ENCODE results near the gene FAM53A. TPM values are rescaled to one million over a fixed set of nuclear protein-coding genes. Genes with fewer than 3 reads are reported as not detected.
A peak's percentile ranks its signal among the peaks of the same experiment; 100 is the strongest.

FAM53A gene
- total and polyA plus RNA-seq, 2 of the 13 experiments (the other 11 are each of a cell fraction or from before 2014, with no cell fraction given): 0.48 to 1.1 TPM

DNA sequence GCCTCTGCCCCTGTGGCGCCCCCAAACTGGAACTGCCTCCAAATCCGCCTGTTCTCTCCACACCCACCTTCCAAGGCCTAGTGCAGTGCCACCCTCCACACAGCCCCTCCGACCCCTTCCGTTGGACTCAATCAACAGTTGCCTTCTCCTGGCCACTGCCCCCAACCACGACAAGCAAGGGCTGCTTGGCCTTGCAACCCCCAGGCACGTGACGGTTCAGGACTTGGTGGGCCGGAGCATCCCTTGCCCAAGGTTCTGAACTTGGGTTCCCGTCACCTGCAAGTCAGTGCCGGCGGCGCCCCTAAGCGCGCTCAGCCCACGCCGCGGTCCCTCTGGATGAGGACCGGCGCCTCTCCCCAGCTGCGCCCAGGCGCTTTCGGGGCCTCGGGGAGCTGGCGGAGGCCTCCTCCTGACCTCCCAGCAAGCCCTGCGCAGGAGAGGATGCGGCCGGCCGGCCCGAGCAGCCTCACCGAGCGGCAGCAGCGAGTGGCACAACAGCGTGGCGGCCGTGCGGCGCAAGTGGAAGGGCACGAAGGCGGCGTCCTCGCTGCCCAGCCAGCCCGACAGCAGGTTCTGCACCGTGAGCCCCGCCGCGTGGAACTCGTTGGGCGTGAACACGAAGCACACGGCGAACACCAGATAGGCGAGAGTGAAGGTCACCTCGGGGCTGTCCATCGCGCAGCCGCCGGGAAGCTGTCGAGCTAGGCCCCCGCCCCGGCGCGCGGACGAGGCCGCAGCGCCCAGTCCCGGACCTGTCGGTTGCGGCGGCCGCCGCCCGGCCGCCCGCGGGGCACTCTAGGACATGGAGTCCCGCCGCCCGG is 36.3 kb upstream of the FAM53A start (continued):
- TF ChIP-seq ZMYM3 (CRISPR knock-in tag; IDR thresholded peaks at IDR 0.05) (no peak), ZBTB1 (CRISPR knock-in tag; IDR thresholded peaks at IDR 0.05; ENCODE audit: borderline replicate concordance) (no peak), MTF2 (CRISPR knock-in tag; IDR thresholded peaks at IDR 0.05; ENCODE audit: borderline replicate concordance) (no peak), POLR2G (IDR thresholded peaks at IDR 0.05; ENCODE audit: low read depth, low read length) (no peak; the same call in 1 of the 2 replicates), HNRNPL (IDR thresholded peaks at IDR 0.05; ENCODE audit: low read depth, low read length) (no peak), AKAP8 (CRISPR knock-in tag; IDR thresholded peaks at IDR 0.05) (peak; percentile 27; the same call in 1 of the 2 replicates), ZNF121 (CRISPR knock-in tag; IDR thresholded peaks at IDR 0.05) (no peak), SALL1 (CRISPR knock-in tag; IDR thresholded peaks at IDR 0.05) (peak; percentile 61), ZNF143 (CRISPR knock-in tag; IDR thresholded peaks at IDR 0.05) (peak; percentile 80), HMGA1 (CRISPR knock-in tag; conservative IDR thresholded peaks at IDR 0.05) (no peak), ZNF883 (CRISPR knock-in tag; IDR thresholded peaks at IDR 0.05; ENCODE audit: not compliant biosample characterization) (peak; percentile 62)
- TF ChIP-seq, protein P1, sequence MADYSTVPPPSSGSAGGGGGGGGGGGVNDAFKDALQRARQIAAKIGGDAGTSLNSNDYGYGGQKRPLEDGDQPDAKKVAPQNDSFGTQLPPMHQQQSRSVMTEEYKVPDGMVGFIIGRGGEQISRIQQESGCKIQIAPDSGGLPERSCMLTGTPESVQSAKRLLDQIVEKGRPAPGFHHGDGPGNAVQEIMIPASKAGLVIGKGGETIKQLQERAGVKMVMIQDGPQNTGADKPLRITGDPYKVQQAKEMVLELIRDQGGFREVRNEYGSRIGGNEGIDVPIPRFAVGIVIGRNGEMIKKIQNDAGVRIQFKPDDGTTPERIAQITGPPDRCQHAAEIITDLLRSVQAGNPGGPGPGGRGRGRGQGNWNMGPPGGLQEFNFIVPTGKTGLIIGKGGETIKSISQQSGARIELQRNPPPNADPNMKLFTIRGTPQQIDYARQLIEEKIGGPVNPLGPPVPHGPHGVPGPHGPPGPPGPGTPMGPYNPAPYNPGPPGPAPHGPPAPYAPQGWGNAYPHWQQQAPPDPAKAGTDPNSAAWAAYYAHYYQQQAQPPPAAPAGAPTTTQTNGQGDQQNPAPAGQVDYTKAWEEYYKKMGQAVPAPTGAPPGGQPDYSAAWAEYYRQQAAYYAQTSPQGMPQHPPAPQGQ (CRISPR knock-in tag; IDR thresholded peaks at IDR 0.05; ENCODE audit: borderline replicate concordance): no peak
- TF ChIP-seq, protein P2, sequence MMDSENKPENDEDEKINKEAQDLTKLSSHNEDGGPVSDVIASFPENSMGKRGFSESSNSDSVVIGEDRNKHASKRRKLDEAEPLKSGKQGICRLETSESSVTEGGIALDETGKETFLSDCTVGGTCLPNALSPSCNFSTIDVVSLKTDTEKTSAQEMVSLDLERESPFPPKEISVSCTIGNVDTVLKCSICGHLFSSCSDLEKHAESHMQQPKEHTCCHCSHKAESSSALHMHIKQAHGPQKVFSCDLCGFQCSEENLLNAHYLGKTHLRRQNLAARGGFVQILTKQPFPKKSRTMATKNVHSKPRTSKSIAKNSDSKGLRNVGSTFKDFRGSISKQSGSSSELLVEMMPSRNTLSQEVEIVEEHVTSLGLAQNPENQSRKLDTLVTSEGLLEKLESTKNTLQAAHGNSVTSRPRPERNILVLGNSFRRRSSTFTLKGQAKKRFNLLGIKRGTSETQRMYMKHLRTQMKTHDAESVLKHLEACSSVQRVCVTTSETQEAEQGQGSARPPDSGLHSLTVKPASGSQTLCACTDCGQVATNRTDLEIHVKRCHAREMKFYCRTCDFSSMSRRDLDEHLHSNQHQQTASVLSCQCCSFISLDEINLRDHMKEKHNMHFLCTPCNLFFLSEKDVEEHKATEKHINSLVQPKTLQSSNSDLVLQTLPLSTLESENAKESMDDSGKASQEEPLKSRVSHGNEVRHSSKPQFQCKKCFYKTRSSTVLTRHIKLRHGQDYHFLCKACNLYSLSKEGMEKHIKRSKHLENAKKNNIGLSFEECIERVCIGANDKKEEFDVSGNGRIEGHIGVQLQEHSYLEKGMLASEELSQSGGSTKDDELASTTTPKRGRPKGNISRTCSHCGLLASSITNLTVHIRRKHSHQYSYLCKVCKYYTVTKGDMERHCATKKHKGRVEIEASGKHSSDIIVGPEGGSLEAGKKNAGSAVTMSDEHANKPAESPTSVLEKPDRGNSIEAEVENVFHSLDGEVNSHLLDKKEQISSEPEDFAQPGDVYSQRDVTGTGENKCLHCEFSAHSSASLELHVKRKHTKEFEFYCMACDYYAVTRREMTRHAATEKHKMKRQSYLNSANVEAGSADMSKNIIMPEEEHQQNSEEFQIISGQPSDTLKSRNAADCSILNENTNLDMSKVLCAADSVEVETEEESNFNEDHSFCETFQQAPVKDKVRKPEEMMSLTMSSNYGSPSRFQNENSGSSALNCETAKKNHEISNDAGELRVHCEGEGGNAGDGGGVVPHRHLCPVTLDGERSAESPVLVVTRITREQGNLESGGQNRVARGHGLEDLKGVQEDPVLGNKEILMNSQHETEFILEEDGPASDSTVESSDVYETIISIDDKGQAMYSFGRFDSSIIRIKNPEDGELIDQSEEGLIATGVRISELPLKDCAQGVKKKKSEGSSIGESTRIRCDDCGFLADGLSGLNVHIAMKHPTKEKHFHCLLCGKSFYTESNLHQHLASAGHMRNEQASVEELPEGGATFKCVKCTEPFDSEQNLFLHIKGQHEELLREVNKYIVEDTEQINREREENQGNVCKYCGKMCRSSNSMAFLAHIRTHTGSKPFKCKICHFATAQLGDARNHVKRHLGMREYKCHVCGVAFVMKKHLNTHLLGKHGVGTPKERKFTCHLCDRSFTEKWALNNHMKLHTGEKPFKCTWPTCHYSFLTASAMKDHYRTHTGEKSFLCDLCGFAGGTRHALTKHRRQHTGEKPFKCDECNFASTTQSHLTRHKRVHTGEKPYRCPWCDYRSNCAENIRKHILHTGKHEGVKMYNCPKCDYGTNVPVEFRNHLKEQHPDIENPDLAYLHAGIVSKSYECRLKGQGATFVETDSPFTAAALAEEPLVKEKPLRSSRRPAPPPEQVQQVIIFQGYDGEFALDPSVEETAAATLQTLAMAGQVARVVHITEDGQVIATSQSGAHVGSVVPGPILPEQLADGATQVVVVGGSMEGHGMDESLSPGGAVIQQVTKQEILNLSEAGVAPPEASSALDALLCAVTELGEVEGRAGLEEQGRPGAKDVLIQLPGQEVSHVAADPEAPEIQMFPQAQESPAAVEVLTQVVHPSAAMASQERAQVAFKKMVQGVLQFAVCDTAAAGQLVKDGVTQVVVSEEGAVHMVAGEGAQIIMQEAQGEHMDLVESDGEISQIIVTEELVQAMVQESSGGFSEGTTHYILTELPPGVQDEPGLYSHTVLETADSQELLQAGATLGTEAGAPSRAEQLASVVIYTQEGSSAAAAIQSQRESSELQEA (CRISPR knock-in tag; IDR thresholded peaks at IDR 0.05; ENCODE audit: not compliant biosample characterization): peak; percentile 66
- TF ChIP-seq, protein P3, sequence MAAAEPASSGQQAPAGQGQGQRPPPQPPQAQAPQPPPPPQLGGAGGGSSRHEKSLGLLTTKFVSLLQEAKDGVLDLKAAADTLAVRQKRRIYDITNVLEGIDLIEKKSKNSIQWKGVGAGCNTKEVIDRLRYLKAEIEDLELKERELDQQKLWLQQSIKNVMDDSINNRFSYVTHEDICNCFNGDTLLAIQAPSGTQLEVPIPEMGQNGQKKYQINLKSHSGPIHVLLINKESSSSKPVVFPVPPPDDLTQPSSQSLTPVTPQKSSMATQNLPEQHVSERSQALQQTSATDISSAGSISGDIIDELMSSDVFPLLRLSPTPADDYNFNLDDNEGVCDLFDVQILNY (CRISPR knock-in tag; conservative IDR thresholded peaks at IDR 0.05): no peak; the same call in 1 of the 2 replicates
- TF ChIP-seq, protein P4, sequence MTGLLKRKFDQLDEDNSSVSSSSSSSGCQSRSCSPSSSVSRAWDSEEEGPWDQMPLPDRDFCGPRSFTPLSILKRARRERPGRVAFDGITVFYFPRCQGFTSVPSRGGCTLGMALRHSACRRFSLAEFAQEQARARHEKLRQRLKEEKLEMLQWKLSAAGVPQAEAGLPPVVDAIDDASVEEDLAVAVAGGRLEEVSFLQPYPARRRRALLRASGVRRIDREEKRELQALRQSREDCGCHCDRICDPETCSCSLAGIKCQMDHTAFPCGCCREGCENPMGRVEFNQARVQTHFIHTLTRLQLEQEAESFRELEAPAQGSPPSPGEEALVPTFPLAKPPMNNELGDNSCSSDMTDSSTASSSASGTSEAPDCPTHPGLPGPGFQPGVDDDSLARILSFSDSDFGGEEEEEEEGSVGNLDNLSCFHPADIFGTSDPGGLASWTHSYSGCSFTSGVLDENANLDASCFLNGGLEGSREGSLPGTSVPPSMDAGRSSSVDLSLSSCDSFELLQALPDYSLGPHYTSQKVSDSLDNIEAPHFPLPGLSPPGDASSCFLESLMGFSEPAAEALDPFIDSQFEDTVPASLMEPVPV (CRISPR knock-in tag; IDR thresholded peaks at IDR 0.05): 0 out of 2 replicates have a peak, but pooled peaks have one; percentile 27

Measured in HepG2 (cell line).